CD4-positive, alpha-beta T cell treated with Interleukin-15 for 4 hours (primary cell): Measurements from ENCODE around the gene H1-8.
"Not testable (repeated sequence)": the region's sequence is repeated elsewhere in the genome, so short reads cannot be mapped to it uniquely, and the experiment has no call there.

Experiments used
- DNase-seq: peaks from one replicate; pipeline ENCODE4 v3.0.0-alpha.2; 2020; ENCODE audit warnings: low spot score

Gene H1-8, protein sequence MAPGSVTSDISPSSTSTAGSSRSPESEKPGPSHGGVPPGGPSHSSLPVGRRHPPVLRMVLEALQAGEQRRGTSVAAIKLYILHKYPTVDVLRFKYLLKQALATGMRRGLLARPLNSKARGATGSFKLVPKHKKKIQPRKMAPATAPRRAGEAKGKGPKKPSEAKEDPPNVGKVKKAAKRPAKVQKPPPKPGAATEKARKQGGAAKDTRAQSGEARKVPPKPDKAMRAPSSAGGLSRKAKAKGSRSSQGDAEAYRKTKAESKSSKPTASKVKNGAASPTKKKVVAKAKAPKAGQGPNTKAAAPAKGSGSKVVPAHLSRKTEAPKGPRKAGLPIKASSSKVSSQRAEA

DNA sequence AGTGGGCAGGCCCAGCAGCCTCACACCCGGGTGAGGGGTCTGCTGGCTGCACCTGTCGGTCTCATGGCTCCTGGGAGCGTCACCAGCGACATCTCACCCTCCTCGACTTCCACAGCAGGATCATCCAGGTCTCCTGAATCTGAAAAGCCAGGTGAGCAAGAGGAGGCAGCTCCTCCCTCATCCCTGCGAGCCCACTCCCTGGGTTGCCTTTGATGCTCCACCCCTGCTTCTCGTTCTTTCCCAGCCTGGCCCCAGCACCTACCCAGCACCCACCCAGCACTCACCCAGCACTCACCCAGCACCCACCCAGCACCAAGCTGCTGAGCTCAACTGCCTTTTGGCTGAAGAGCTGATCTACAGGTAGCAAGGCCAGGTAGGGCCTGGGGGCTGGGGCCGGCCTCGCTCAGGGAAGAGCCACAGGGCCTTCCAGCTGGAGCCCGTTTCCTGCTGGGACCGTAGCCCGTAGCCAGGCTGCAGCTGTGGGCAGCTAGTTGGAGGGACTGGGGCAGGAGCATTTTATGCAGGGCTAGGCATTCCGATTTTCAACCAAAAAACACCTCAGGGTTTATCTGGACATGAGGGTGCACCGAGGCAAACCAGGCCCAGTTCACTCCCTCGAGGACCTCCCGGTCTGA is at the start of gene H1-8:
TSS of gene H1-8 (plus strand) at position 20 of the 635 bp plus-strand sequence. CDS start at position 64, 44 bp downstream.
- no peak for DNase-seq

DNA sequence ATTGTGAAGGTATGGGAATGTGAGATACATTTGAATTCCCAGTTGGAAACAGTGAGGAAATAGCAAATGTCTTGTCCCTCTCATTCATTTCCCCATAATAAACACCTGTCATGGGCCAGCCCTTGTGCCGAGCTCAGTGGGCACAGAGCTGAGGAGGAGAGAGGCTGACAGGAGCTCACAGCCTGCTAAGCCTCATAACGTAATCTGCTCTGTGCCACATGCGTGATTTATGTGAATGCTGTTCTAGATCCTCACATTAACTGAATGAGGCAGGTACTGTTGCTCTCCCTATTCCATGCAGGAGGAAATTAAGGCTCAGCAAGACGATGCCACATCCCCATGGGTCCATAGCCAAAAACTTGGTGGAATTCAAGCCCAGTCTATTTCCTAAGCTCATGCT is 49.8 kb upstream of the H1-8 start:
- no peak for DNase-seq

DNA sequence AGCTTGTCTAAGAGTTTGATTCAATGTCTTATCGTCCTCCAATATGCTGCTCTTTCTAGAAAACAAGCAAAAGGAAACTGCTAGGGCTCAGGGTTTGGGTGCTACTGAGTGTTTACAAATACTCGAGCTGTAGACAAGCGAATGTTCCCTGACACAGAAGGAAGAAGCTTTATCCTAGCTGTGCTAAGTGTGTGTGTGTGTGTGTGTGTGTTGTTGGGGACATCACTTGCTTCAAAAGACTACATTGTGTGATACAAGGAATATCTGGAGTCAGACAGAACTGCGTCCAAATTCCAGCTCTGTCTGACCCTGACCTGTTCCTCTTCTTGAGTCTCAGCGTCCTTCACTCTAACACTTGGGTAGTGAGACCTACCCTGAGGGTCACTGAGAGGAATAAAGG is 48.5 kb upstream of the H1-8 start:
- DNase-seq, result not testable (repeated sequence)

DNA sequence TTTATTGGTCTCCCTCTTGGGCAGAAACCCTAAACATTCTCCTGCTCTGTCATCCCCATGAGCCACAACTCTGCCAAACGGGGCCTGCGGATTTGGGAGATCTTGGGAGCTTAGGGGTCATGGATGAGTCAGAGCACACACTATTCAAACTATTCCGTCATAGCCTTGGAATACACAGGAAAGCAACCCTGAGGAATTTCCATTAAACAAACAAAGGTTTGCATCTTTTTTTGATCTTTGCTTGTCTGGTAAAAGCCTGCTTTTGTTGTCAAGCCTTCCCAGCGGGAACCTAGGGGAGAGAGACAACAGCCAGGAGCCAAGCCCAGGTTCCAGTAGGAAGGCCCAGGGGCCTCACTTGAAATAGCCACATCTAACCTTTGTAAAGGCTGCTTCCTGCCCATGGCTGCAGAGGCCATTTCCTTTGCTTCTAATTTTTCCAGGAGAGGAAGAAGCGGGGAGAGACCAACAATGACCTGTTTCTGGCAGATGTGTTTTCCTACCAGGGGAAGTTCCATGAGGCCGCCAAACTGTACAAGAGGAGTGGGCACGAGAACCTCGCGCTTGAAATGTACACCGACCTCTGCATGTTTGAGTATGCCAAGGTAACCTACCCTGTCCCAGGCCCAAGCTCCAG is 47.9 kb upstream of the H1-8 start:
- DNase-seq, result not testable (repeated sequence)

DNA sequence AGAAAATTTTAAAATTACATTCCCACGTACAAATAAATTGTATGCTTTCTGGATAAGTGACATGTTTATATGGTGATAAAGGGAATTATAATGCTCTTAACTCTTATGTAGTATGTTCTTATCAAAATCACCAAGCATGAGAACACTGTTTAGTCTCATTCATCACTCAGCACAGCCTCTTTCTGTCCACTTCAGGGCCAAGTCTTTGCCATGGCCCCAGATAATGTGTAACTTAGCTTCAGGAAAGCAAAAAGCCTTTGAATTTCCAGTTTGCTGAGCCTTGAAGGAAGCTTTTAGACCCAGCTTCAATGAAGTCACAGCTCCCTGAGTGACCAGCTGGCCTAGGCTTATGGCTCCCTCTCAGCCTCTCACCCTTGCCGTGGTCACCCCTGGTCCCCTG is 45.1 kb upstream of the H1-8 start:
- not testable (repeated sequence) for DNase-seq

DNA sequence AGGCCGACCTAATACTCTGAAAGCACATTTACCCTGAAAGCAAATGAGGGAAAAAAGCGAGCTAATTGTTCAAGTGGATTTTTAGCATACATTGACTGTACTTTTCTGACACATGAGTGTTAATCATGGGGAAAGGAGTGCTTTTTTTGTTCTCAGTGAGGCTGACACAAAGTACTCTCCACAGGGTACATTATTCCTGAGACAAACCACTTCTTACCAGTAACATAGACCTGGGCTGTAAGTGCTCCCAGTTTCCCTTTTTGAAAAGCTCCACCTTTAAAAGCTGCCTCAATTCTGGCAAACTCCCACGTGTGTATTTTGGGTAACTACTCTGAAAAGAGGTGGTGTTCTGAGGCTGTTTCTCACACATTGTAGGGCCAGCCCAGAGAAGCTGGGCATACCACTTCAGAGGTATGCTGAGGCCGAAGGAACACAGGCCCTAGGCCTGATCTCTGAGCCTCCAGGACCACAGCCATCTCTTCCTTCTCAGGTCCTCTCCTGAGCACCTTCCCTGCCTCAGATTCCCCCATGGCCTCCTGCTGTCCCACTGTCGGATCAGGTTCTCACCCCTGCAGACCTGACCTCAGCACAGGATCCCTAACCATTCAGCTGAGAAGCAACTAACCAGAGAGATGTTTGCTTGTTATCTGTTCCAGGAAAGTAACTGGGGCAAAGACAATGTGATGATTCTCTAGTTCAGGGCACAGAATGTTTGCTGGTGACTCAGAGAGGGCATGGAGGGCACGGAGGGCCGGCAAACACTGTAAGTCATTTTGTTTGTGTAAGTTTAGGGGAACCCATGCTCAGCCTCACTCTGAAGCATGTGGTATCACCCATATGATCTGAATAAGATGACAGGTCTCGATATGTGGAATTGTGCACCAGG is 44.1 kb upstream of the H1-8 start:
- not testable (repeated sequence) for DNase-seq

DNA sequence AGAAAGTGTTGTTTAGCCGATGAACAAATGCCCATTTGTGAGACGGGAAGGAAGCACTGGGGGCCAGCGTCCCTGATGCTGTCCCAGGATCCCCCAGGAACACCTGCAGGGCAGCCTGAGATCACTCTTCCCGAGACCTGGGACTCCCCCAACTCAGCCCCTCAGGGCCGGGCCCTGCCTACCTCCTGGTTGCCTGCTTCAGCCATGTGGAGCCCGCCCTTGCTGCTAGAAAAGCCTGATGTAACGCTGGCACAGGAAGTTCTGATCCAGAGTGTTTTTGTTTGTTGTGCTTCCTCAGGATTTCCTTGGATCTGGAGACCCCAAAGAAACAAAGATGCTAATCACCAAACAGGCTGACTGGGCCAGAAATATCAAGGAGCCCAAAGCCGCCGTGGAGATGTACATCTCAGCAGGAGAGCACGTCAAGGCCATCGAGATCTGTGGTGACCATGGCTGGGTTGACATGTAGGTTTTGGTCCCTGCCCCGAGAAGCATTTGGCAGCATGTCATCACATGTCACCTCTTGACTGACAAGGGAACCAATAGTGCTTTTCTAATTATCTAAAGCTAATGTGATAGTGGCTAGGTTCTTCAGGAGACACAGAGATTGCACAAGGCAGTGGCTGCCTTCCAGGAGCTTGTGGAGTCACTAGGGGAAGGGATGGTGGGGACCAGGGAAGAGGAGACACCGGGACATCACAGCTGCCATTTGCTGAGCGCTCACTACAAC is 43.2 kb upstream of the H1-8 start:
- DNase-seq, result not testable (repeated sequence)

DNA sequence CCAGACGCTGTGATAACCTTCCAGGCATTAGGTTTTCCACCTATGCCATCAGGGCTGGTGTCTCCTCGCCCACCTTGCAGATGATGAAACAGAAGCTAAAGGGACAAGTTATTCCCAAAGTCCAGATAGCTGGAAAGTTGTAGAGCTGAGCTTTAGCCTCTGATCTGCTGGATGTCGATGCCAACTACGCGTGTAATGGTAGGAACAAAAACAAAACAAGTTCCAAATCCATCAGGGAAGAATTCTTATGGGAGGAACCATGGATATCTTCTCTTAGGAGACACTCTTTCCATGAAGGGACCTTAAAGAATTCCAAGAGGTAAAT is 42.7 kb upstream of the H1-8 start:
- DNase-seq, result no peak

DNA sequence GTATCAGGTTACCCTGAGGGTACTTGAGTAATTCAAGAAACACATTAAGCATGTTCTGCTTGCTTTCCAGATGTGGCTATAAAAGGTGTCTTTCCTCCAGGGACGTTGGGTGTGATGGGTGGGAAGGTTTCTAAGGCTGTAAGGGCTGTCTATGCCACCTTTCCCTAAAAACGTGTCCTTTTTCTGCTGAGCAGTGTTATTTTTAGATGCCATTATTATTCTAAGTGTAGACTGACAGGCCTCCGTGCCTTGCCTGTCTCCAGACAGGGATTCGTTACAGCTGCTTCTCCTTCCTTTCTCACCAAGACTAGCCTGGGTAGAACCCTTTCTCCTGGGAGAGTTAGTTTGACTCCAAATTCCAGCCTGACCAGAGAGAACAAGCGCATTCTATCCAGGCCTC is 41.3 kb upstream of the H1-8 start:
- no peak for DNase-seq

DNA sequence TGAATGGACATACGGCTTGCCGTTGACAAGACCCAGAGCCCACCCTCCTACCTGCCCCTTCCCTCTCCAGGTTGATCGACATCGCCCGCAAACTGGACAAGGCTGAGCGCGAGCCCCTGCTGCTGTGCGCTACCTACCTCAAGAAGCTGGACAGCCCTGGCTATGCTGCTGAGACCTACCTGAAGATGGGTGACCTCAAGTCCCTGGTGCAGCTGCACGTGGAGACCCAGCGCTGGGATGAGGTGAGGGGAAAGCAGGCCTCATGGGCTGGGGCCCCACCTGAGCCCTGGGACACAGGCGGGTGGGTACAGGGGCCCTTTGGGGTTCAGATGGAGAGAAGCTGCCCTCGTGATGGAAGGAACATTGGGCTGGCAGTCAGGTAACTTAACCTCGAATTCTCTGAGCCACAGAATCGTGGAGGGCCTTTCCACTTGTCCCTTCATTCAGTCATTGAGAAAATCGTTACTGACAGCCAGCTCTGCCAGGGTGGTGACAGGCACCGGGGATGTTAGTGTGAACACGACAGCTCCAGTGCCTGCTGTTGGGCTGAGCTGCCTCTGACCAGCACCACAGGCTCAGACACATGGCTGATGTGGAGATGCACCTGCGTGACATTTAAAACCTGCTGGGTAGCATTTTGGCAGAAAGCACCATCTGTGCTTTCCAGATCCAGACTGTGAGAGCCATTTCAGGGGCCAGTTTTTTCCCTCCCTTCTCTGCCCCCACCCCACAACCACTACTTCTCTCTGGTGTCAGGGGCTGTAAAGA is 40.1 kb upstream of the H1-8 start:
- no peak for DNase-seq

DNA sequence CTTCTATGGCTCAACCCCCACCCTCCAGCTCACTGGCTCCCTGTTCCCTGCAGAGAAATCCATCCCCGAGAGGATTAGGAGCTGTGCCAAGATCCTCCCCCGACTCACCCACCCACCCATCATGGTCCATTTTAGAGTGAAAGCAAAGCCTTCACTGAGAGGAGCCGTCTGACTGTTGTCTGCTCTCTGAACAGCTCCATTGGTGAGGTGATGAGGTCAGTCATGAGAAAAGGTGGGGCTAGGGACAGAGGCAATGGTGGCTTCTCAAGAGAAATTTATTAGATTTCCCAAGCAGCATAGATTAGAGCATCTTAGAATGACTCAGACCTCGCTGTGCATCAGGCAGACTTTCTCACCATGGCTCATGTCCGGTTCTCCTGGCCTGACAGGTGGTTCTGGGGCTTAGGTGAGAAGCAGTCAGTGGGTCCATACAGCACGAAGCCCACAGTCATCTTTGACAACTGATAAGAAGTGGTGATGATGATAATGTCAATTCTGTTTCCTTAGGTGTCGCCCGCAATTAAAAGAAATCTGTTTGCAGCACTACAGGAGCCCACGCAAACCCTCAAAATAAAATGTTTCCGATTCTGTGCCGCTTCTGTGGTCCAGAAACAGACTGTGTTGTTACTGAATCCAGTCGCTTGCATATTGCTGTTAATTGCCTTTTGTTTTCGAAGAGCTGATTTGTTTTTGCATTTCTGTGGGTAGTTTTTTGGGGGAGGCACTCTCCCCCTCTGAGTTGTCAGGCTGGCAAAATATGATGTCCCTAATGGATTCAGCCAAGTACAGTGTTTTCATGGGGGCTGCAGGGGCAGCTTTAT is 39.3 kb upstream of the H1-8 start:
- no peak for DNase-seq

DNA sequence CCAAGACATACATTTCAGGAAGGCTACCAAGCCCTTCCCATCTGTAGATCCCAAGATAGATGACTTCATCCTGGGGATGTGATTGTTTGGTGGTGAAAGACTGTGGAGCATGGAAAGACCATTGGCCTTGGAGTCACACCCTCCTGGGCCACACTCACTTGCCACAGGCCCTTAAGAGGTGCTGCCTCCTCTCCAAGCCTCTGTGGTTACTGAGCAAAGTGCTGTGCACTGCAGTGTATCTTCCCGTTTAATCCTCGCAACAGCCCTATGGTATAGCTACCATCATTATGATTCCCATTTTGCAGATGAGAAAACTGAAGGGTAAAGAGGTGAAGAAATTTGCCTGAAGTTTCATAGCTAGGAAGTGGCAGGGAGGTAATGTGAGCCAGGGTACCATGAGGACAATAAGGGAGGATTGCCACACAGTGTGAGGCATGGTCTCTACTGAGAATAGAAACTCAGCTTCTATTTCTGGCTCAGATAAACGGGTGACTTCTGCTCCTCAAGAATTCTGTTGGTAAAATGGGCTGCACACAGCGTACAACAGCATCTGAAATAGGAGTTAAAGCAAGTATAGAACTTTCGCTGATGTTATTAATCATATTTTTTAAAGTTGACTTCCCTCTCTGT is 38.4 kb upstream of the H1-8 start:
- no peak for DNase-seq

DNA sequence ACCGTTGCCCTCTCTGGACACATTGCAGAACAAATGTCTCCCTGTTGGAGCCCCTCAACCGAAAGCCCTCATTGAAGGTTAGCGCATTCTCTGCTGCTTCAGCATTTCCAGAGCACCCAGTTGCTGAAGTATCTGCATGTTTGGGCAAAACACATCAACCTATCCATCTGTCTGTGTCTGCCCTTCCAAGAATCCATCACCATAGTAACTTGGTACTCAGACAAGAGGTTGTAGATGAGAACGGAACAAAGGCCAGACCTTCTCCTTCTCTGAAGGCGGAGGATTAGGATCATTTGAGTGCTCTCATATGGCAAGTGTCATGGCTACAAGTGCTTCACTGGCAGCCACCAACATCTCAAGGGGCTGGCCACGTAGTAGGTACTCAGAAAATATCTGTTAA is 37.6 kb upstream of the H1-8 start:
- DNase-seq, result no peak

DNA sequence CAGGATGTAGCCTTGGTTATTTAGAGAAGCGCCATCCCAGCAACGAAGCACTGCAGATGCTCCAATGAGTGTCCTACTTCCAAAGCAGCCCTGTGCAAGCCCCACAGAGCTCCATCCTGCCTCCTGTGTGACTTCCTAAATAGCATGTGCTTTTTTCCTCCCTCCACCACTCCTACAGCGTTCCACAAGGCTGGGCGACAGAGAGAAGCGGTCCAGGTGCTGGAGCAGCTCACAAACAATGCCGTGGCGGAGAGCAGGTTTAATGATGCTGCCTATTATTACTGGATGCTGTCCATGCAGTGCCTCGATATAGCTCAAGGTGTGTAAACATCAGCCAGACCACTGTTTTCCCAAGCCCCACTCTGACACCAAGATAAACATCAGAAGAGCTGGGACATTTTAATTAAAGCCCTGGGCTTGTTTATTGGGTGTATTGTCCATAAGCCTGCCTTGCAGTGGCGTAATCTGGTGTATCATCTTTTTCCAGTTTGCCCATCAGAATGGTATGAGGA is 36.7 kb upstream of the H1-8 start:
- DNase-seq, result no peak

DNA sequence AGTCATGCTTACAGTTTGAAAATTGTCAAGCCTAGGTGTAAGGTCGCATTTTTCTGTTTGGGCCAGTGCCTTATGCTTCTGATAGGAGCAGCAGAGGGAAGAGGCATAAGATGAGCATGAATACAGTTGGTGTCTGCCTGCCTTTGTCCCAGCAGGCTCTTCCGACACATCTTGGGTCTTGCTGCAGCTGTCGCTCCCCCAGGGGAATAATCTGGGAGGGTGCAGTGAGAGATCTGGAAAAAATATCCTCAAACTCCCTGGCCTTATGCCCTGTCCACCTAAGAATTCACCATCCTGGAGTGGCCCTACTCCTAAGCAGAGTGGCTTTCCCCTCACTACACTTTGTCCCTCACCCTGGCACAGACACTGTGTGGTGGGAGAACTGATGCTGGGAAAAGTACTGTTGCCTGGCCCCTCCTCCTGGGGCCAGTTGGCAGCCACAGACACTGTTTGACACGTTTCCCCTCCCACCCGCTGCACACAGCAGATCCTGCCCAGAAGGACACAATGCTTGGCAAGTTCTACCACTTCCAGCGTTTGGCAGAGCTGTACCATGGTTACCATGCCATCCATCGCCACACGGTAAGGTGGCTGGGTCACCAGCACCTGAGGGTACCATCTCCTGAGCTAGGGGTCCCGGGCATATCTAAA is 35.7 kb upstream of the H1-8 start:
- no peak for DNase-seq

DNA sequence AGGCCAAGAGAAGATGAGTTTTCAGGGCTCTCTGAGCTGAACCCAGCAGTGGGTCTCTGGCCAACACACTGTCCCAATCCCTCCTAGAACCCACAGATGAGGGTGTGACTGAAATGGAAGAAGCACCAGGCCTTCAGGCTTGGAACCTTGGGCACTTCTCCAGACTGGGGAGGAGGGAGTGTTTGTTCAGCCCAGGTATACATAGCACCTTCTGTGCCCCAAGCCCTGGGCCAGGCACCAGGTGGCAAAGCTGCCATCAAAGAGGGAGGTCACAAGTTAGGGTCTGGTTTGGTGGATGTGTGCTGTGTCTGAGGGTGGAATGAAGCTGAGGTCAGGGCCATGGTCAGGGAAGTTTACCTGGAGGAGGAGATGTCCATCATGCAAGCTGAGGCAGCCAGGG is 30.4 kb upstream of the H1-8 start:
- no peak for DNase-seq

DNA sequence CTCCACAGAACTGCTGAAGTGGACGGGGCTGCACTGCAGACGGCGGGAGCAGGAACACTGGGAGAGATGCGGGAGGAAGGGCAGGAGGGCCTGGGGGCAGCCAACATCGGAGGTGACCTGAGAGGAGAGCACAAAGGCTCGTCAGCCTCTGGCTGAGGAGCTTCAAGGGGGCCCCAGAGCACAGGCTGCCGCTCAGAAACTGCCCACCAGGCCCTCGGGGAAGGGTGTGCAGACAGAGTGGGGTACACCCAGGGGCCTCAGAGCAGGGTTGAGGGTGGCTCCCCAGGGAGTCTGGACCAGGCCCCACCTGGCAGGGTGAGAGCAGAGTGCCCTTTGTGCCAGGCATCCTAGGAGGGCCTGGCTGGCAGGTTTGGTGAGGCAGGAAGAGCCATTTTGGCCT is 29.3 kb upstream of the H1-8 start:
- no peak for DNase-seq

DNA sequence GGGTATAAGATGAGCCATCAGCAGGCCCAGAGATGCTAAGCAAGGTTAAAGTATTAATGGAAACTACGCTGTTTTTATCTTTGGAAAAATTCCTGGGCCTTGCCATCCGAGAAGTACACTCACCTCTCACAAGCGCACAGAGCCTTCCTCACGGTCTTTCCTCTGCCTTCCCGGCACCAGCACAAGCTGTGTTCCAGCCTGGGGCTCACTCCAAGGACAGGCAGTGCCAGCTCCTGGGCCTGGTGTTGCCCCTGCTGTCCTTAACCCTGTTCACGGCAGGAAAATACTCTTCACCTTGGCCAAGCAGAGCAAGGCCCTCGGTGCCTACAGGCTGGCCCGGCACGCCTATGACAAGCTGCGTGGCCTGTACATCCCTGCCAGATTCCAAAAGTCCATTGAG is 28.9 kb upstream of the H1-8 start:
- no peak for DNase-seq

DNA sequence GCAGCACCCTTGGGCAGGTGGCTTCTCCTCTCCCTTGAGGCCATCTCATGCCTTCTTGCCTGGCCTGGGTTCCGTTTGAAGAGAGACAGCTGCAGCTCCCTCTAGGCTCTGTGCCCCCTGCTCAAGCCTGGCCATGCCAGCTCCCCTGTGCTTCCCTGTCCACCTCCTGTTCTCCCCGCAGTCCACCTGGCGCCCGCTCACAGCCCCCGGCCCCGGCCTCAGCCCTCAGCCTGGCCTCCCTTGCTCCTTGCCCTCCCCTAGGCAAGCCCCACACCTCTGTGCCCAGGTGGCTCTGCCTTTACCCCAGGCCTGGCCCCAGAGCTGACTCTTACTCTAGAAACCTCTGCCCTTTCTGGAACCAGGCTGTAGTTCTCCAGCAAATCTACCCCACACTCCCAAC is 28.4 kb upstream of the H1-8 start:
- no peak for DNase-seq
